Keratinocyte (primary cell): Measurements from ENCODE around the gene KLHL22. TPM values are rescaled to one million over a fixed set of nuclear protein-coding genes. Genes with fewer than 3 reads are reported as not detected.

Source experiments
- DNase-seq: peaks from one replicate; pipeline ENCODE4 v3.0.0-alpha.2; 2011; ENCODE audit warnings: low read depth, missing footprints, low spot score
- FAIRE-seq: peaks from 2 replicates; lab custom pipeline; 2011; peaks lifted over from hg19 to GRCh38; lab: Jason Lieb, UNC
- H2AFZ ChIP-seq: 2 replicates; pipeline ENCODE4 v1.6.0; 2012; ENCODE audit warnings: low read length, control low read depth, inconsistent platforms; ENCODE audit not compliant: control insufficient read depth
- H3K27ac ChIP-seq: 2 replicates; pipeline ENCODE4 v1.5.1; 2011; ENCODE audit warnings: low read length; ENCODE audit not compliant: control insufficient read depth, insufficient read depth
- H3K27me3 ChIP-seq: 3 replicates; pipeline ENCODE4 v1.6.0; 2011; ENCODE audit warnings: low read length; ENCODE audit not compliant: control insufficient read depth, insufficient read depth; ENCODE audit errors: extremely low read depth
- H3K36me3 ChIP-seq, 2 experiments: 2 replicates in 1 of 2; 3 replicates in 1 of 2; pipeline ENCODE4 v1.5.1; 2011; ENCODE audit warnings: low read length in 2 of 2, mild to moderate bottlenecking in 1 of 2; ENCODE audit not compliant: control insufficient read depth in 2 of 2, insufficient read depth in 2 of 2; ENCODE audit errors: extremely low read depth in 1 of 2
- H3K4me1 ChIP-seq: 3 replicates; pipeline ENCODE4 v1.5.1; 2011; ENCODE audit warnings: low read length; ENCODE audit not compliant: control insufficient read depth, insufficient read depth; ENCODE audit errors: extremely low read depth
- H3K4me2 ChIP-seq: 3 replicates; pipeline ENCODE4 v1.6.0; 2011; ENCODE audit warnings: low read depth, low read length; ENCODE audit not compliant: control insufficient read depth, insufficient read depth; ENCODE audit errors: extremely low read depth
- H3K4me3 ChIP-seq, 3 experiments: fragments of 200-600 bp in 1 of 3; sonication (generic) in 1 of 3; 2 replicates in 2 of 3; 3 replicates in 1 of 3; pipeline ENCODE4 v1.5.1; 2011 to 2016; ENCODE audit warnings: low read length in 3 of 3, mild to moderate bottlenecking in 3 of 3, control low read depth in 2 of 3, inconsistent platforms in 1 of 3, low read depth in 1 of 3, mixed read lengths in 1 of 3, mixed run types in 1 of 3, moderate library complexity in 1 of 3; ENCODE audit not compliant: control insufficient read depth in 2 of 3, insufficient read depth in 2 of 3; ENCODE audit errors: extremely low read depth in 1 of 3
- H3K79me2 ChIP-seq: 2 replicates; pipeline ENCODE4 v1.6.0; 2012; ENCODE audit warnings: low read length; ENCODE audit not compliant: control insufficient read depth, insufficient read depth
- H3K9ac ChIP-seq: 3 replicates; pipeline ENCODE4 v1.6.0; 2011; ENCODE audit warnings: low read length; ENCODE audit not compliant: control insufficient read depth, insufficient read depth; ENCODE audit errors: extremely low read depth
- H3K9me1 ChIP-seq: 3 replicates; pipeline ENCODE4 v1.6.0; 2011; ENCODE audit warnings: low read length; ENCODE audit not compliant: control insufficient read depth, insufficient read depth; ENCODE audit errors: extremely low read depth
- H3K9me3 ChIP-seq: 2 replicates; pipeline ENCODE4 v1.5.1; 2012; ENCODE audit warnings: low read depth, low read length; ENCODE audit not compliant: control insufficient read depth
- H4K20me1 ChIP-seq: 3 replicates; pipeline ENCODE4 v1.6.0; 2011; ENCODE audit warnings: low read length; ENCODE audit not compliant: control insufficient read depth, insufficient read depth; ENCODE audit errors: extremely low read depth
- CTCF ChIP-seq, 3 experiments: IDR thresholded peaks in 1 of 3; conservative IDR thresholded peaks in 1 of 3; optimal IDR thresholded peaks in 1 of 3; 2 replicates in 2 of 3; 3 replicates in 1 of 3; pipeline versions ENCODE3 to v1.5.1; 2011; ENCODE audit warnings: low read length in 3 of 3, mild to moderate bottlenecking in 3 of 3, moderate library complexity in 2 of 3, control low read depth in 1 of 3, inconsistent platforms in 1 of 3; ENCODE audit not compliant: insufficient read depth in 2 of 3; ENCODE audit errors: extremely low read depth in 1 of 3
- EZH2 ChIP-seq: IDR thresholded peaks from one replicate; pipeline ENCODE4 v1.6.1; 2012; ENCODE audit warnings: inconsistent platforms, mild to moderate bottlenecking, low read length, moderate library complexity
- dilution Hi-C: fragments of 300-500 bp; cut with MboI; formaldehyde crosslinking; loops from one replicate; pipeline ENCODE4 v1.7.0; 2020; ENCODE audit warnings: low sequenced_read_pairs; ENCODE audit not compliant: extremely low pct_ligation_motif_present
- polyA plus RNA-seq, 5 experiments: library from polyadenylated mRNA; depleted of rRNA in 3 of 5; stranded (reverse) in 3 of 5; stranded (forward) in 1 of 5; unstranded in 1 of 5; fragments of >200 nt; gene quantifications; 1 replicate in 1 of 5; 2 replicates in 3 of 5; 3 replicates in 1 of 5; pipeline versions ENCODE4 v1.2.1 to v1.2.3, GENCODE V29; 2011 to 2012; ENCODE audit warnings: missing spikeins in 2 of 5, low read depth in 1 of 5, low replicate concordance in 1 of 5

KLHL22 gene
- polyA plus RNA-seq, 1 donor (not counting 4 experiments of a cell fraction or from before 2014, with no cell fraction given) = 9.3 TPM

- Histone ChIP-seq H3K9me1 (no peaks in the 10 kb centered on the region), H4K20me1 (peaks cover 4% of the 10 kb centered on the region), H2AFZ (no peak overlapping the region), H3K4me2 (no peak overlapping the region), H3K27me3 (peaks cover 17% of the 10 kb centered on the region), H3K79me2 (no peaks in the 10 kb centered on the region), H3K4me3 (no peak overlapping the region), H3K9me3 (no peaks in the 10 kb centered on the region), H3K4me1 (no peaks in the 10 kb centered on the region), H3K9ac (no peak overlapping the region), H3K36me3 (peaks cover 0 to 4% of the 10 kb centered on the region in 2 experiments), H3K27ac (no peak overlapping the region)
- dilution Hi-C loops = no loop called here
- no peak for DNase-seq
- no peak for TF ChIP-seq EZH2
- TF ChIP-seq CTCF (optimal IDR thresholded peaks at IDR 0.05 in 1 of 3, IDR thresholded peaks at IDR 0.05 in 1 of 3, conservative IDR thresholded peaks at IDR 0.05 in 1 of 3; ENCODE audit: extremely low read depth in 1 of 3, insufficient read depth in 2 of 3, low read length in 3 of 3) = no peak
- FAIRE-seq = no peak
These were observed 52.9 kb downstream of the KLHL22 start for GRCh38 chr22:20442485-20443284.

- no peak for FAIRE-seq
These were observed 53.7 kb downstream of the KLHL22 start for GRCh38 chr22:20441631-20442484.

More at GRCh38 chr22:20441631-20442484, 53.7 kb downstream of the KLHL22 start:
- TF ChIP-seq CTCF (optimal IDR thresholded peaks at IDR 0.05 in 1 of 3, IDR thresholded peaks at IDR 0.05 in 1 of 3, conservative IDR thresholded peaks at IDR 0.05 in 1 of 3; ENCODE audit: extremely low read depth in 1 of 3, insufficient read depth in 2 of 3, low read length in 3 of 3) (no peak), EZH2 (no peak)
- H3K79me2 ChIP-seq = no peaks in the 10 kb centered on the region
- H3K27ac ChIP-seq = no peak overlapping the region
- no peak overlapping the region for H3K4me2 ChIP-seq
- peaks cover 24% of the 10 kb centered on the region for H3K27me3 ChIP-seq
- dilution Hi-C loops = no loop called here
- no peak overlapping the region for H3K4me3 ChIP-seq
- no peaks in the 10 kb centered on the region for H3K9me3 ChIP-seq
- H3K9me1 ChIP-seq = no peaks in the 10 kb centered on the region
- H3K36me3 ChIP-seq = peaks cover 0 to 4% of the 10 kb centered on the region in 2 experiments
- DNase-seq = no peak
- H3K4me1 ChIP-seq = peaks cover 5% of the 10 kb centered on the region
- no peak overlapping the region for H3K9ac ChIP-seq
- peaks cover 4% of the 10 kb centered on the region for H4K20me1 ChIP-seq
- no peak overlapping the region for H2AFZ ChIP-seq
